Adrenal gland (tissue), 12 donors: ENCODE measurements around the gene FAAP100. TPM values are rescaled to one million over a fixed set of nuclear protein-coding genes. Genes with fewer than 3 reads are reported as not detected.

ENCODE experiments used
- DNase-seq, 7 donors: peaks; one replicate each; pipeline ENCODE4 v3.0.0-alpha.2; 2019 to 2020
- H3K27ac ChIP-seq, 5 donors: fragments of 200-600 bp; sonication (generic) in 4 of 5; 1 replicate in 3 of 5; 2 replicates in 2 of 5; pipeline versions ENCODE4 v1.5.1 to v1.8.0; 2016 to 2020; ENCODE audit warnings: mild to moderate bottlenecking in 1 of 5
- H3K27me3 ChIP-seq: fragments of 200-600 bp; 2 replicates; pipeline ENCODE4 v1.8.0; 2021
- H3K36me3 ChIP-seq, 2 donors: fragments of 200-600 bp; replicated peaks in 1 of 2; 1 replicate in 1 of 2; 2 replicates in 1 of 2; pipeline versions ENCODE4 v1.5.1 to v1.8.0; 2018 to 2022
- H3K4me1 ChIP-seq, 2 donors: fragments of 200-600 bp; replicated peaks in 1 of 2; 1 replicate in 1 of 2; 2 replicates in 1 of 2; pipeline versions ENCODE4 v1.5.1 to v1.8.0; 2018 to 2021
- H3K4me3 ChIP-seq, 4 donors: fragments of 200-600 bp; sonication (generic) in 3 of 4; one replicate each; pipeline ENCODE4 v1.5.1; 2016 to 2018
- H3K9me3 ChIP-seq, 3 donors: fragments of 200-600 bp; sonication (generic) in 1 of 3; replicated peaks in 1 of 3; 1 replicate in 2 of 3; 2 replicates in 1 of 3; pipeline versions ENCODE4 v1.5.1 to v1.8.0; 2016 to 2021
- CTCF ChIP-seq, 6 experiments: fragments of 450-650 bp in 4 of 6; fragments of 200-600 bp in 2 of 6; sonication (generic) in 1 of 6; IDR thresholded peaks; 1 replicate in 5 of 6; 2 replicates in 1 of 6; pipeline versions ENCODE4 v1.5.1 to v1.8.0; 2016 to 2021; ENCODE audit warnings: antibody characterized with exemption in 6 of 6, mild to moderate bottlenecking in 2 of 6, moderate library complexity in 1 of 6
- POLR2A ChIP-seq, 2 donors: fragments of 450-650 bp; IDR thresholded peaks; one replicate each; pipeline ENCODE4 v1.6.1; 2017; ENCODE audit warnings: antibody characterized with exemption in 2 of 2, mild to moderate bottlenecking in 2 of 2, moderate library complexity in 1 of 2
- WGBS, 4 donors: extraction: QIAGEN DNeasy Blood & Tissue Kit in 2 of 4; methylation state at CpG; one replicate each; pipeline versions ENCODE4 v1.1.5 to v1.1.7; 2013 to 2017; 5-methylcytosine and 5-hydroxymethylcytosine counted together
- intact Hi-C, 2 donors: fragments of 100-400 bp; cut with DNase I; formaldehyde crosslinking; loops; one replicate each; pipeline versions ENCODE4 v1.14.1 to v1.15.0; 2022 to 2023
- polyA plus RNA-seq, 3 donors: library from polyadenylated mRNA; stranded (reverse); fragments of 200-250 nt in 2 of 3; fragments of 350-450 nt in 1 of 3; fragmentation: Illumina TruSeq in 1 of 3; extraction: RNeasy Lipid Tissue Mini Kit (QIAGEN cat#74804) in 1 of 3; gene quantifications; one replicate each; pipeline ENCODE4 v1.2.3, GENCODE V29; 2013 to 2014
- total RNA-seq, 9 donors: library from RNA; depleted of rRNA in 4 of 9; stranded (reverse); fragments of >200 nt in 4 of 9; fragments of 120-200 nt in 1 of 9; fragmentation: NEBNext Ultra II Directional in 1 of 9; extraction: Animal tissue kit (Norgen Biotek cat#: 25700) in 1 of 9; gene quantifications; one replicate each; pipeline versions ENCODE4 v1.1.0 to v1.2.4, GENCODE V29; 2013 to 2023
- donor health status: healthy with polysubstance abuse.
- donor health status: Bipolar disorder and iron deficiency.
- donor health status: DM: yes; HTN: yes; CAD: no.
- donor health status: DM: no; HTN: no; CAD: no.
- donor health status: DM: no; HTN: no; CAD: no.
- donor health status: DM: yes; HTN: yes; CAD: no.

The FAAP100 gene
- total and polyA plus RNA-seq, 12 donors = 2.5 to 89.0 (median 31.7) TPM

- Histone ChIP-seq H3K36me3 (no peaks in the 10 kb centered on the region), H3K27me3 (peaks cover 11% of the 10 kb centered on the region), H3K27ac (peak overlapping the region in 1 of 5 donors; percentile 14), H3K4me3 (peak overlapping the region in 1 of 4 donors; percentile 64), H3K4me1 (peaks cover 22 to 39% of the 10 kb centered on the region in 2 donors), H3K9me3 (no peaks in the 10 kb centered on the region)
- TF ChIP-seq CTCF (IDR thresholded peaks at IDR 0.05) = no peak
- TF ChIP-seq POLR2A (IDR thresholded peaks at IDR 0.05) = no peak
- DNase-seq = peak in 1 of 7 donors; percentile 38
- intact Hi-C loops = loop anchor here (10.0 kb wide), 1 partner anchor 86 kb away; no protein-coding TSS in a partner anchor
- WGBS, 4 donors = 6 to 21% (median 7%) methylated on average over 7 to 47 of the region's 47 CpGs
These were observed 33.3 kb downstream of the FAAP100 start for GRCh38 chr17:81518785-81519283.

- TF ChIP-seq POLR2A (IDR thresholded peaks at IDR 0.05) = no peak
- no peak for TF ChIP-seq CTCF (IDR thresholded peaks at IDR 0.05)
- DNase-seq = no peak
- Histone ChIP-seq H3K36me3 (no peaks in the 10 kb centered on the region), H3K27ac (peak overlapping the region in 1 of 5 donors; percentile 14), H3K4me1 (peaks cover 23 to 42% of the 10 kb centered on the region in 2 donors), H3K4me3 (peak overlapping the region in 1 of 4 donors; percentile 64), H3K9me3 (no peaks in the 10 kb centered on the region), H3K27me3 (peaks cover 5% of the 10 kb centered on the region)
- 53 to 78% (median 67%) methylated on average over 19 to 24 of the region's 24 CpGs for WGBS, 4 donors
- intact Hi-C loops = loop anchor here (10.0 kb wide), 1 partner anchor 87 kb away; no protein-coding TSS in a partner anchor
These were observed 33.9 kb downstream of the FAAP100 start for GRCh38 chr17:81518113-81518784.

DNA sequence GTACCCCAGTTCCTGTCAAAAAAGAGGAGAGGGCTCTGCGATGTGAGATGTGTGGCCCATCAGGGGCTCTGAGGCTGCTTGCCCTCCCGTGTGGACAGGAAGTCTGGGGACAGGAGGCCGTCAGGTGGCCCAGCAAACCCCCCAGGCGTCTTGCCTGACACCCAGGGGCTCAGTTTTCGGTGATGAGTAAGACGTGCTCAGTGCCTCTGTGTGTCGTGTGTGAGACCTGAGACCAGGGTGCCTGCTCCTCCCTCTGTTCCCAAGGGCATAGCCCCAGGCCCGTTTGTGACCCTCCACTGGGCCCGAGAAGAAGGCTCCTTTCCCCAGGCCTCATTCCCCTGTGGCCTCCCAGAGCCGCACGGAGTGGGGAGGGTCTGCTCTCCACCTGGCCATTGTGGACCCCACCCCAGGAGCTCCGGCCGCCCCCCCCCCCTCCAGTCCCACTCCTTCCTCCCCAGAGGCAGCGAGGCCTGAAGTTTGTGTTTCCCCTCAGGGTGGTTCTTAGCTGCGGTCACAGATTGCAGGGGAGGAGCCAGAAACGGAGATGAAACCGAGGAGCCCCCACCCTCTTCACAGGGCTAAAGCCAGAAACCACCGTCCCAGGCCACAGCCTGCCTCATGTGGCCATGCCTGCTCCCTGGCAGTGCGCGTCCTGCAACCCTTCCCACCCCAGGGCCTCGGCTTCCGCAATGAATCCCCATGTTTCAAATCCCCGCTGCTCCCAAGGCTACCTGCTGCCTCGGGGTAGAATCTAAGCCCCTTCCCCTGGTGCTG lies 34.6 kb downstream of the FAAP100 start:
- Histone ChIP-seq H3K9me3 (no peaks in the 10 kb centered on the region), H3K4me3 (no peak overlapping the region), H3K36me3 (no peaks in the 10 kb centered on the region), H3K4me1 (peaks cover 26 to 42% of the 10 kb centered on the region in 2 donors), H3K27ac (no peak overlapping the region), H3K27me3 (peaks cover 4% of the 10 kb centered on the region)
- 76 to 79% (median 77%) methylated on average over 13 to 24 of the region's 24 CpGs for WGBS, 4 donors
- intact Hi-C loops = loop anchor here (10.0 kb wide), 1 partner anchor 87 kb away; no protein-coding TSS in a partner anchor
- TF ChIP-seq POLR2A (IDR thresholded peaks at IDR 0.05) = no peak
- no peak for TF ChIP-seq CTCF (IDR thresholded peaks at IDR 0.05)
- DNase-seq = peak in 1 of 7 donors; percentile 30

GRCh38 chr17:81517009-81517338 lies 35.2 kb downstream of the FAAP100 start:
- no peaks in the 10 kb centered on the region for H3K27me3 ChIP-seq
- TF ChIP-seq CTCF (IDR thresholded peaks at IDR 0.05) (no peak), POLR2A (IDR thresholded peaks at IDR 0.05) (no peak)
- DNase-seq = no peak
- H3K36me3 ChIP-seq = peaks cover 0 to 2% of the 10 kb centered on the region in 2 donors
- peaks cover 26 to 42% of the 10 kb centered on the region in 2 donors for H3K4me1 ChIP-seq
- intact Hi-C loops = loop anchor here (10.0 kb wide), 1 partner anchor 88 kb away; no protein-coding TSS in a partner anchor
- WGBS, 4 donors = 76 to 91% (median 88%) methylated on average over 3 to 9 of the region's 9 CpGs; no CpG with 5 or more reads in 1 of the 4 donors
- no peak overlapping the region for H3K4me3 ChIP-seq
- no peak overlapping the region for H3K27ac ChIP-seq
- no peaks in the 10 kb centered on the region for H3K9me3 ChIP-seq
